Effector CD4-positive, alpha-beta T cell (primary cell): ENCODE measurements around the gene CCIN.
"Not testable (repeated sequence)": the region's sequence is repeated elsewhere in the genome, so short reads cannot be mapped to it uniquely, and the experiment has no call there.

ENCODE experiments used
- DNase-seq: peaks from one replicate; pipeline ENCODE4 v3.0.0-alpha.2; 2020
- total RNA-seq: gene quantifications from one replicate; lab custom pipeline; 2026; lab: John Stamatoyannopoulos, UW

CCIN gene
- total RNA-seq, result 0.56 reads per million

GRCh38 chr9:36169166-36169565 is at the start of gene CCIN:
TSS of gene CCIN (plus strand) at chr9:36169388. CDS start at chr9:36169503, 115 bp downstream.
- no peak for DNase-seq

DNA sequence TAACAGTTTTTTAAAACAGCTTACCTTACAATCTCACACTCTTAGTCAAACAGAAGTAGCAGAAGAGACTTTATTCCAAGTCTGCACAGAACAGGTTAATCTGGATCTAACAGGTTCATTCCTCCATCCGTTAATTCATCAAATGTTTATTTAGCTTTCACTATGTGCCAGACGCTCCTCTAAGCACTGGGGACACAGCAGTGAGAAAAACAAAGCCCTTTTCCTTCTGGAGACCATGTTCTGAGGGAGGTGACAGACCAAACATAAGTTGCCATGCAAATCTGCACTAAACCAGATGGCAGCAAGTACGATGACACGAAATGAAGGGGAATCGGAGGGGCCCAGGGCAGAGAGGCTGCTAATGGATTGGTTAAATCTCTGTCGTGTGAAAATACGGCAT is 49.7 kb upstream of the CCIN start:
- no peak for DNase-seq

GRCh38 chr9:36120705-36121104 is 48.5 kb upstream of the CCIN start:
- DNase-seq, result no peak

DNA sequence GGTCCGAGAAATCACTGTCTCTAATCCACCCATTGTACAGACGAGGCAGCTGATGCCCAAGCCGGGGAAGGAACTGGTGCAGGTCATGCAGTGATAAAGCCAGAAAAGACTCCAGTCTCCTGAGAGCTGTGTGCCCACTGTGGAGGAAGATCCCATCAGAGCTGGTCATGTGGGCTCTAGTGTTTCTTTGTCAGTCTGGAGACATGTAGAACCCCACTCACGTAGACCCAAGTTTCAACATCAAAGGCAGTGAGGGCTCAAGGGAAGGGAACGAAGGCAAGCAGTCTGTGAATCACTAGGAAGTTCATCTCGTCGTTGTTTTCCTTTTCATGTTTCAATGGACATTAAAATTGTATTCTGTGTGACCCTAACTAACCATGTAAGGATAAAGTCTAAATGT is 47.2 kb upstream of the CCIN start:
- no peak for DNase-seq

DNA sequence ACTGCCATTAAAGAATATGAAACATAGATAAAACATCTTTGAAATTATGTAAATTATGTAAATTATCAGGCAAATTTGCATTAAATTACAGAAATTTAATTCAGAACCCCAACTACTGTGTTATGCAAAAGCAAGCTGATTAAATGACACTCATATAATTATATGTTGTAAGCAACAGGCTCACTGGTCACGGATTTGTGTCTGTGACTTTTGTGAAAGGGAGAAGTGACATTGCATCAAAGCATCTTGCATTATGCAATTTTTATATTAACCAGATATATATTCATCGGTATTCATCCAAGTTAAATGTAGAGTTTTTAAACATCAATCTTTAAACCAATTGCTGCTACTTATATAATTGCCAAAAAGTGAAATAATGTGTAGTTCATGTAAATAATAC is 45.7 kb upstream of the CCIN start:
- no peak for DNase-seq

DNA sequence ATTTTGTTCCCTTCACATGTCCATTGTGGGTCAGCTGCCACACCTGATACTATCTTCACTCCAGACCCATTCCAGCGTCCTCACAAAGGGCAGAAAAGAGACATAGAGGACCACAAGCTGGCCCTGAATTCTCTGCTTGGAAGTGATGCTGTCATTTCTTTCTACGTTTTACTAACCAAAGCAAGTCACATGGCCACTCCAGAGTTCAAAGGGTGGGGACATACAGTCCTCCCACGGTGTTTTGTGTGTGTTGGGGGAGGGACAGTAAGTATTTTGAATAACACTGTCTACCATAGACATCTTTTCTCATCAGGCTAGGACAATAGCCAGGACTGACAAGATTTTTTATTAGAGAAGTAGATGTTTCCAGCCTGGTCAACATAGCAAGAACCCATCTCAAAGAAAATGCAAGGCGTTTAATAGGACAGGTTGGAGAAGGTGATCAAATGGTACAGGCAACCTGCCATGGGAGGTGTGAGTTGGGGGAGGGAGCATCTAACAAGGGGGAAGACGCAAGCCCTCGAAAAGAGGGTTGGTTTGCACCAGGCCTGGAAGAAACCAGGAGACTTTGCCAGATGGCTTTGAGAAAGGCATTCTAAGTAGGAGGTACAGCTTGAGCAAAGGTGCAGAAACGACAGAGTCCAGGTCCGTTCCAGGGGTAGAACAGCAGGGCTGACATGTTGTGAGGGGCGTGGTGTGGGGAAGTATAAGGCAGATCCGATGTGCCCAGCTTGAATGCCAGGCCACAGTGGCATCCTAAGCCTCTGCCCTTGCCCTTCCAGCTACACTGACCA is 43.9 kb upstream of the CCIN start:
- no peak for DNase-seq

DNA sequence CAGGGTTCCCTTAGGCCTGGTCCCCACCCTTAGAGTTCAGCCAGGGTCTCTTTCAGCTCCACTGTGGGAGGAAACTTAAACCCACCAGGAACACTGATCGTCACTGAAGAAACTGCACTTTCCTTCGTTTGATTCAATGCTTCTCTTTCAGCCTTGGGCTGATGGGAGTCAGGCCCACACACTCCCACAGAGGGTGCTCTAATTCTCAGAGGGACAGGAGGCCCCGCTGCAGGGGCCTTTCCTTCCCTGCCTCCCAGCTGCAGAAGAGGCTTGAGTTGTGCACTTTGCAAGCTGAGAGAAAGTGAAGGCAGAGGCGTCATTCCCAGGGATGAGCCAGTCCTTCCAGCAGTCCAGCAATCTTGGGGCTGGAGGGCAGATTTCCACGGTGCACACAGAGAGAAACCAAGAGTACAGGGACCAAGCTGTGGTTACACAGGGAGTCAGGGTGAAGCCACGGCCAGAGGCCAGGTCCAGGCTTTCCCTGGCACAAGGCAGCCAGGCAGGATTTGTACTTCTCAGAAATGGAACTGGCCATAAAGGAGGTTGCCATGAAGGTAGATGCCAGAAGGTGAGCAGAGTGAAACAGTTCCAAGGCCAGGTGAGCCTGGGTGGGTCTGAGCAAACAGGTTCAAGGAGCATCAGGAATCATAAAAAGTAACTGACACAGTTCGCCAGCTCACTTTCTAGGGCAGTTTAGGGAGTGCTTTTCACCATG is 43.0 kb upstream of the CCIN start:
- no peak for DNase-seq

DNA sequence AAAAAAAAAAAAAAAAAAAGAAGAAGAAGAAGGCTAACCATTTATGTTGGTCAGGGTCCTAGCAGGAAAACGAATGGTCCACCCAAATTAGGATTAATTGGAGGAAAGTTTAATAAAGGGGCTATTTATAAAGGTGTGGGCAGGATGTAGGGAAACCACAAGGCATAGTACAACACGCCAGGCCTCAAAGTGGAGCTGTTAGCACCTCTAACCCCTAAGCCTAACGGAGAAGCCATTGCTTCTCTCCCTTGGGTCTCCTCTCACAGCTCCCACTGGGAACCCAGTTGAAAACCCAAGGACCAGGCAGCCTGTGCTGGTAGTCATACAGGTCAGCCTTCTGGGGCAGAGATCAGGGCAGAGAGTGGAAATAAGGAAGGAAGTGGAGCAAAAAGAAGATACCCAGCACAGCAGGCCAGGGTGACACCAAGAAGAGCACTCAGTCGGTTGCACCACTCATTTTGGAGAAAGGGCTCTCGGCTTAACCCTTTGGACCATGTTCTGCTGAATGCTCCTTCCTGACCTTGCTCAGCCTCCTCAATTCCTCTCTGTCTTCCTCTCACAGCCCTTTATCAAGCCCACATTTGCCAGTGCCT is 41.4 kb upstream of the CCIN start:
- no peak for DNase-seq

DNA sequence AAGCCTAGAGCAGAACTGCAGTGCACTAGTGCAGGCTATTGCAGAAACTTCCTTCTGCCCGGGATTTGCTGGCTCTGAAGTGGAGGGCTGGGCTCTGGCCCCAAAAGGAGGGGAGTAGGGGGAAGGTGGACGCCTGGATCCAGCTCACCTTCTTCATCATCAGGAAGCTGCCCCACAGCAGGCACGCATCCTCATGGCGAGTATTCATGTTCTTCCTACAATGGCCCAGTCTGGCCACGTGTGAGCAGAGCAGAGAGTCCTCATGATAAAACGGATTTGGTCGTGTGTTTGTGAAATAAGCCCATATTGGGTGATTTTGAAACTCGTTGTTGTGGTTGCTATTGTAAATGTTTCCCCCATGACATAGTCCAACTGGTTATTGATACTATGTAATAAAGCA is 40.8 kb upstream of the CCIN start:
- no peak for DNase-seq

DNA sequence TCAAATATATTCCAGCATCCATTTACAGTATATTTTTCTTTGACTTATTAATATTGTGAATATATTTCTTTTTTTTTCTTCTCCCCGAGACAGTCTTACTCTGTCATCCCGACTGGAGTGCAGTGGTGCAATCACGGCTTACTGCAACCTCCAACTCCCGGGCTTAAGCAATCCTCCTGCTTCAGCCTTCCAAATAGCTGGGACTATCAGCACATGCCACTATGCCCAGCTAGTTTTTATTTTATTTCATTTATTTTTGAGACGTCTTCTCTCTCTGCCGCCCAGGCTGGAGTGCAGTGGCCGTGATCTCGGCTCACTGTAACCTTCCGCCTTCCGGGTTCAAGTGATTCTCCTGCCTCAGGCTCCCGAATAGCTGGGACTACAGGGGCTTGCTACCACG is 40.0 kb upstream of the CCIN start:
- DNase-seq, result no peak

DNA sequence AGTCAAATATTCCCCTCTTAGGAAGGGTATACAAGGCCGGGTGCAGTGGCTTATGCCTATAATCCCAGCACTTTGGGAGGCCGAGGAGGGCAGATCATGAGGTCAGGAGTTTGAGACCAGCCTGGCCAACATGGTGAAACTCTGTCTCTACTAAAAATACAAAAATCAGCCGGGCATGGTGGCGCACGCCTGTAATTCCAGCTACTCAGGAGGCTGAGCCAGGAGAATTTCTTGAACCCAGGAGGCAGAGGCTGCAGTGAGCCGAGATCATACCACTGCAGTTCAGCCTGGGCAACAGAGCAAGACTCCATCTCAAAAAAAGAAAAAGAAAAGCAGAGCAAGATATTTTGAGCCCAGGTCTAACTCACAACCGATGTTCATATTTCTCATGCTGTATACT is 37.5 kb upstream of the CCIN start:
- DNase-seq, result not testable (repeated sequence)

DNA sequence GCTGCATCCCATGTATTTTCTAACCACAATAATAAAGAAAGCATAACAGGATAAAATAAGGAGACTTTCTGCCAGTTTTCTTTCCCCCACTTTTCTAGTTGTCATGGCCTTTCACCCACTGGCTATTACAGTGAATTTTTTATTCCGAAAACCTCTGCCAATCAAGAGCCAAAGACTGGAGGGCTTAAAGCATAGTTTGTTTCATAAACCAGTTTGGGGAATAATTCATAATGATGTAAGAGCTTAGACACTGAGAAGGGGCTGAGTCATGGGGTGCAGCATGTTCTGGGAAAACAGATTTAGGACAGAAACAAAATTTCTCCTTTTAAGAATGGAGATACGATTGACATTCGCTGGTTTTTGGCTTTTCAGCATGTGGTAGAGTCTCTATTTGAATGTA is 37.1 kb upstream of the CCIN start:
- no peak for DNase-seq

DNA sequence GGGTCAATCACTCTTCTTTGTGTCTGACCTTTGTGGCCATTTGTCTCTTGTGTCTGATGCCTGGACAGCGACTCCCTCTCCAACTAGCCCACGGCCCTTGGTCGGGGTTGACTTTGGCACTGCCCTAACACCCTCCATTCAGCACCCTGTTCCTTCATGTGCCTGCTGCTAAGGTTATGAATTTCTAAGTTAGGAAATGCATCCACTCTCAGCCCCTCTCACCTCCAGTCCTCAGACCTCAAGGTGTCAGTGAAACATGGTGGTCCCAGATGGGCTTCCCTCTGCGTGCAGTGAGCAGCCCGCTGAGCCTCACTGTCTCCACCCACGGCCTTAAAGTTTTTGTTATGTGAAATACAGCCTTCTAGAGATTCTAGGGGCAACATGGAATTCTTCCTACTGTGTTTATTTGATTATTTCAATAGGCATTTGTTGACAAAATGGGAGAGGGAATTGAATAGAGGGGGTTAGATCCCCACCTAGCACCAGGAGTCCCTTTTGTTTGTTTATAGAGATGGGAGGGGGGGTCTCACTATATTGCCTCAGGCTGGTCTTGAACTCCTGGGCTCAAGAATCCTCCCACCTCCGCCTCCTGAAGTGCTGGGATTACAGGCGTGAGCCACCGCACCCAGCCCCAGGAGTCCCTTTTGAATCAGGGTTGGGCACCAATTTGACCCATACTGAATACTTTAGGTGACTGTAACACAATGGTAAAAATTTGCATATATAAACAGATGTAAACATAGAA is 34.3 kb upstream of the CCIN start:
- no peak for DNase-seq

DNA sequence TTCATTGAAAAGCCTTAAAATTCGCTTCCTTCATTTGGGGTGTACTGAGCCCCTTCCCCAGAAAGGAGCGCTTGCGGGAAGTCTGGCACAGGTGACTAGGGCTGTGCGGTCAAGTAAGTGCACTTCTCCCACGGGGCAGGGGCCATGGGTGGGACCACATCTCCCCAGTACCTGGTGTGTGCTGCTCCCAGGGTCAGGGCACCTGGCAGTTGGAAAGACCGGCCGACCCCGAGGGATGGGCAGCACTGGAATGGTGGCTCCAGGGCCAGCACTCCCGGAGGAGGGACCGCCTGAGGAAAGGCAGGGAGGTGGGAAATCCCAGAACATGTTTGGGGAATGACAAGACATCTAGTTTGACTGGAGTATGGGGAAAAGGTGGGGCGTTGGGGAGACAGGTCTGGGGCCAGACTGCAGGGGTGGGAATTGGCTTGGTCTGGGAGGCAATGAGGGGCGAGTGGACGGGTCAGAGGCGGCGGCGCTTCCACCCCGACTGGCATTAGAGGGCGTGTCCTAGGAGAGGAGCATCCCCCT is 33.4 kb upstream of the CCIN start:
- no peak for DNase-seq

- DNase-seq, result peak; percentile 72
Observed at GRCh38 chr9:36136272-36136893, 32.8 kb upstream of the CCIN start, which contains the start of gene GLIPR2. TSS of gene GLIPR2 (plus strand) at chr9:36136733. CDS start at chr9:36136779, 46 bp downstream.

GRCh38 chr9:36136894-36137391 is 32.2 kb upstream of the CCIN start:
- no peak for DNase-seq

DNA sequence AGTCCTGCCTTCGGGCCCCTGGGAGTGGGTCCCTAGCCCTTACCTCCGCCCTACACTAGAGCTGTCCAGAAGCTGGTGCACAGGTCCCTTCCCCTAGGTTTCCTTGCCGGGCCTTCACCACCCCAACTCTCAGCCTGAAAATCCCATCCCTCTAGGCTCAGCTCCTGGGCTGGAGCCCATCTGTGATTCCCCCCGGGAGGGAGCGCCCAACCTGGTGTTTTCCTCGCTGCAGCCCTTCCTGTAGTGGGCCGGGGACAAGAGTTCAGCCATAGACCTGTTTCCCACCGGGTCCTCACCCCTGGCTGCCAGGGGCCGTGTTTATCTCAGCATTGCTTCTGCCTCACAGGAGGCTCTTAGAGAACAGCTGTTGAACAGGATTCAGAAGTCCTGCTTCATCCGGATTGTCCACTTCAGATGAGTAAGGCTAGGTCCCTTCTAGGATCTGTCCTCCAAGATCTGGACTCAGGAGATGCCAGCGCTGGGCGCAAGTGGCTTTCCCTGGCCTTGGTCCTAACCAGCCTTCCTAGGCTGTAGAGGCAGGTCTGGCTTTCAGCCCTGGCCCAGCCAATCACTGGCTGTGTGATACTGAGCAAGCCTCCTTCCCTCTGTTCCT is 31.7 kb upstream of the CCIN start:
- DNase-seq, result no peak

DNA sequence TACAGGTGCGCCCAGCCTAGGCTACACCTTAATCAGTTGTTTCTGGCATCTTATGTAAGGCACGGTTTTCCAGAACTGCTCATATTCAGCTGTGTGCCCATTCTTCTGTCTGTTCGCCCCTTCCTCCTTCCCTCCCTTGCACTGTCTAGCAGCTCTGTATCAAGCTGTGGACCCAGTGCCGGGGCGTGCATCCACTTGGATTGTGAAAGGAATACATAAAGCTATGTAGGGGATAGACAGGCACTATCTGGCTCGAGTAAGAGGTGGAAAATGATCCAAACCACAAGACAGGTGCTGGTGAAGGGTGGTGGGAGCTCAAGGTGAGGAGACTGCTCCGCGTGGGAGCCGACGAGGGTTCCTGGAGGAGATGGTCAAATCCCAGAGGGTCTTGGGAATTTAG is 30.7 kb upstream of the CCIN start:
- DNase-seq, result no peak

DNA sequence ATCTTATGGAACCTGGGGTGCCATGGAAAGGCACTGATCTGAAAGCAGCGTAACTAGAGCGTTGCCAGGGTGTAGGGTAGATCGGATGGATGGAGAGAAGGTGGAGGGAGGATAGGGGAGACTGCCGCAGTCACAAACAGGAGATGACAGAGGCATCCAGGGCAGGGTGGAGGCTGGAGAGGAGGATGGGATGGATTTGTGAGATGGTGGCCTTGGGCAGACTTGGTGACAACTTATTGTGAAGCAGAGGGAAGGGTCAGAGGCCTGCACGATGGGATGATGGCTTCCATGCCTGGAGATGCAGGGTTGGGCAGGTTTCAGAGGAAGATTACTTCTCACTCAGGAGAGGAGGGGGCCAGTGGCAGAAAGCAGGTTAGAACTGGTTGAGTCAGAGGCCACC is 30.3 kb upstream of the CCIN start:
- no peak for DNase-seq

- DNase-seq, result no peak
Observed at GRCh38 chr9:36140086-36141084, 28.8 kb upstream of the CCIN start.
